H1 (cell line): ENCODE results near the gene FGF3. TPM values are rescaled to one million over a fixed set of nuclear protein-coding genes. Genes with fewer than 3 reads are reported as not detected.

Experiments used
- CTCF ChIA-PET: fragments of 300-600 bp; sonication (Branson Sonifier 250); formaldehyde crosslinking; loops from one replicate; lab custom pipeline; 2021; ENCODE audit not compliant: partially characterized antibody; lab: Charles Lee
- POLR2A ChIA-PET: fragments of 300-600 bp; sonication (Branson Sonifier 250); formaldehyde crosslinking; loops from one replicate; lab custom pipeline; 2021; ENCODE audit warnings: inconsistent platforms; ENCODE audit not compliant: partially characterized antibody; lab: Charles Lee
- DNase-seq, 2 experiments: peaks; one replicate each; pipeline versions ENCODE4 v3.0.0 to v3.0.0-alpha.2; 2010 to 2022; ENCODE audit warnings: low spot score in 2 of 2, low read depth in 1 of 2, mixed read lengths in 1 of 2
- FAIRE-seq: peaks from 2 replicates; lab custom pipeline; 2011; peaks lifted over from hg19 to GRCh38; lab: Jason Lieb, UNC
- H2AFZ ChIP-seq: 2 replicates; pipeline ENCODE4 v1.8.1; 2012; ENCODE audit warnings: low read length, inconsistent platforms
- H2AK5ac ChIP-seq: 2 replicates; pipeline ENCODE4 v1.6.1; 2013; ENCODE audit warnings: low read depth, low read length
- H2BK120ac ChIP-seq: replicated peaks from 2 replicates; pipeline ENCODE3; 2013; ENCODE audit warnings: low read depth, low read length, inconsistent platforms
- H2BK12ac ChIP-seq: 2 replicates; pipeline ENCODE4 v1.6.1; 2013; ENCODE audit warnings: low read depth, low read length
- H2BK15ac ChIP-seq: 2 replicates; pipeline ENCODE4 v1.6.1; 2013; ENCODE audit warnings: low read length
- H2BK20ac ChIP-seq: 2 replicates; pipeline ENCODE4 v1.6.1; 2013; ENCODE audit warnings: low read length
- H2BK5ac ChIP-seq: 2 replicates; pipeline ENCODE4 v1.6.1; 2013; ENCODE audit warnings: low read depth, low read length
- H3K14ac ChIP-seq: 2 replicates; pipeline ENCODE4 v1.6.1; 2013; ENCODE audit warnings: inconsistent platforms; ENCODE audit not compliant: insufficient read length
- H3K18ac ChIP-seq: 2 replicates; pipeline ENCODE4 v1.6.1; 2013; ENCODE audit warnings: low read length; ENCODE audit errors: extremely low read depth
- H3K23ac ChIP-seq: 2 replicates; pipeline ENCODE4 v1.6.1; 2013; ENCODE audit warnings: inconsistent platforms; ENCODE audit not compliant: insufficient read length
- H3K23me2 ChIP-seq: 2 replicates; pipeline ENCODE4 v1.6.1; 2013; ENCODE audit warnings: low read depth, low read length
- H3K27ac ChIP-seq: 2 replicates; pipeline ENCODE4 v1.6.1; 2011; ENCODE audit warnings: low read depth, low read length, inconsistent platforms
- H3K27me3 ChIP-seq, 4 experiments: replicated peaks in 1 of 4; 1 replicate in 1 of 4; 2 replicates in 3 of 4; pipeline versions ENCODE4 v1.6.1 to v1.8.1; 2011 to 2013; ENCODE audit warnings: low read length in 3 of 4, mild to moderate bottlenecking in 3 of 4, inconsistent platforms in 2 of 4, mixed read lengths in 2 of 4, moderate library complexity in 1 of 4; ENCODE audit not compliant: control insufficient read depth in 3 of 4, insufficient read depth in 3 of 4; ENCODE audit errors: extremely low read depth in 1 of 4
- H3K36me3 ChIP-seq, 4 experiments: 2 replicates each; pipeline versions ENCODE4 v1.6.1 to v1.8.1; 2011 to 2013; ENCODE audit warnings: mild to moderate bottlenecking in 4 of 4, low read length in 3 of 4, moderate library complexity in 2 of 4, control low read depth in 1 of 4, inconsistent platforms in 1 of 4; ENCODE audit not compliant: insufficient read depth in 4 of 4, control insufficient read depth in 2 of 4
- H3K4ac ChIP-seq: replicated peaks from 2 replicates; pipeline ENCODE3; 2013; ENCODE audit warnings: low read length, low read depth, mixed read lengths, inconsistent platforms; ENCODE audit not compliant: insufficient read length
- H3K4me1 ChIP-seq, 4 experiments: replicated peaks in 1 of 4; 1 replicate in 1 of 4; 2 replicates in 3 of 4; pipeline versions ENCODE4 v1.6.1 to v1.8.1; 2011 to 2013; ENCODE audit warnings: low read length in 3 of 4, inconsistent platforms in 2 of 4, mixed read lengths in 1 of 4; ENCODE audit not compliant: insufficient read depth in 4 of 4, control insufficient read depth in 3 of 4
- H3K4me2 ChIP-seq, 2 experiments: 2 replicates each; pipeline versions ENCODE4 v1.6.1 to v1.8.1; 2011 to 2013; ENCODE audit warnings: low read depth in 2 of 2, low read length in 2 of 2, control low read depth in 1 of 2, inconsistent platforms in 1 of 2, mild to moderate bottlenecking in 1 of 2; ENCODE audit not compliant: insufficient read depth in 1 of 2
- H3K4me3 ChIP-seq, 4 experiments: fragments of 200-600, 300-600 bp in 1 of 4; sonication (generic), shearing (Covaris generic), sonication (Bioruptor Twin) in 1 of 4; 2 replicates each; pipeline versions ENCODE4 v1.5.1 to v1.8.1; 2011 to 2016; ENCODE audit warnings: low read length in 4 of 4, low read depth in 3 of 4, control low read depth in 2 of 4, inconsistent platforms in 2 of 4, mild to moderate bottlenecking in 2 of 4, mixed read lengths in 1 of 4, moderate library complexity in 1 of 4; ENCODE audit not compliant: insufficient read depth in 2 of 4; ENCODE audit errors: extremely low read depth in 1 of 4
- H3K56ac ChIP-seq: replicated peaks from 2 replicates; pipeline ENCODE3; 2013; ENCODE audit warnings: low read depth, mild to moderate bottlenecking, mixed read lengths, low read length, inconsistent platforms; ENCODE audit not compliant: insufficient read length
- H3K79me1 ChIP-seq: 2 replicates; pipeline ENCODE4 v1.6.1; 2013; ENCODE audit warnings: low read depth, low read length, control low read depth
- H3K79me2 ChIP-seq, 2 experiments: 2 replicates each; pipeline versions ENCODE4 v1.6.1 to v1.8.1; 2012 to 2013; ENCODE audit warnings: low read length in 2 of 2, mild to moderate bottlenecking in 2 of 2, inconsistent platforms in 1 of 2; ENCODE audit not compliant: insufficient read depth in 2 of 2, control insufficient read depth in 1 of 2
- H3K9ac ChIP-seq, 4 experiments: replicated peaks in 1 of 4; 1 replicate in 1 of 4; 2 replicates in 3 of 4; pipeline versions ENCODE4 v1.6.1 to v1.8.1; 2011 to 2013; ENCODE audit warnings: low read depth in 3 of 4, low read length in 3 of 4, control low read depth in 2 of 4, mild to moderate bottlenecking in 2 of 4, moderate library complexity in 2 of 4, inconsistent platforms in 1 of 4; ENCODE audit errors: extremely low read depth in 1 of 4
- H3K9me3 ChIP-seq, 2 experiments: 2 replicates each; pipeline versions ENCODE4 v1.6.1 to v1.8.1; 2012 to 2013; ENCODE audit warnings: mild to moderate bottlenecking in 2 of 2, moderate library complexity in 2 of 2, control low read depth in 1 of 2, inconsistent platforms in 1 of 2, low read depth in 1 of 2, low read length in 1 of 2, mixed read lengths in 1 of 2; ENCODE audit not compliant: insufficient read depth in 2 of 2
- H4K20me1 ChIP-seq, 2 experiments: replicated peaks in 1 of 2; 2 replicates each; pipeline versions ENCODE3 to v1.8.1; 2011 to 2013; ENCODE audit warnings: inconsistent platforms in 2 of 2, low read length in 2 of 2, mild to moderate bottlenecking in 1 of 2; ENCODE audit not compliant: insufficient read depth in 2 of 2, control insufficient read depth in 1 of 2
- H4K5ac ChIP-seq: 2 replicates; pipeline ENCODE4 v1.6.1; 2013; ENCODE audit warnings: low read length, low read depth, mixed read lengths, inconsistent platforms; ENCODE audit not compliant: insufficient read length
- H4K8ac ChIP-seq: 2 replicates; pipeline ENCODE4 v1.8.0; 2013; ENCODE audit warnings: mild to moderate bottlenecking, moderate library complexity, low read length, inconsistent platforms; ENCODE audit not compliant: insufficient read depth; ENCODE audit errors: extremely low read depth
- H4K91ac ChIP-seq: replicated peaks from 2 replicates; pipeline ENCODE3; 2013; ENCODE audit warnings: low read length, mixed read lengths, inconsistent platforms; ENCODE audit not compliant: insufficient read length
- ASH2L ChIP-seq: fragments of 200-600, 300-600 bp; sonication (generic); IDR thresholded peaks from one replicate; pipeline ENCODE4 v1.7.1; 2017; ENCODE audit warnings: low read length
- CHD1 ChIP-seq: IDR thresholded peaks from 2 replicates; pipeline ENCODE4 v1.6.1; 2012; ENCODE audit warnings: low read depth, low read length, improper control_type of control experiment
- EGR1 ChIP-seq: IDR thresholded peaks from 2 replicates; pipeline ENCODE4 v1.6.1; 2011; ENCODE audit warnings: low read depth, low read length, borderline replicate concordance
- EP300 ChIP-seq, 2 experiments: IDR thresholded peaks; 1 replicate in 1 of 2; 2 replicates in 1 of 2; pipeline ENCODE4 v1.6.1; 2011 to 2012; ENCODE audit warnings: low read depth in 2 of 2, low read length in 2 of 2, mild to moderate bottlenecking in 2 of 2, borderline replicate concordance in 1 of 2, inconsistent platforms in 1 of 2, moderate library complexity in 1 of 2
- FOSL1 ChIP-seq: IDR thresholded peaks from 2 replicates; pipeline ENCODE4 v1.6.1; 2011; ENCODE audit warnings: mild to moderate bottlenecking, low read depth, low read length, moderate library complexity; ENCODE audit not compliant: insufficient read depth
- JUND ChIP-seq: IDR thresholded peaks from 2 replicates; pipeline ENCODE4 v1.6.1; 2011; ENCODE audit warnings: mild to moderate bottlenecking, improper control_type of control experiment, low read length
- NANOG ChIP-seq: IDR thresholded peaks from 2 replicates; pipeline ENCODE4 v1.6.1; 2011; ENCODE audit warnings: low read length, low read depth, mild to moderate bottlenecking, inconsistent platforms; ENCODE audit not compliant: insufficient read depth, poor library complexity, severe bottlenecking
- POLR2A ChIP-seq, 2 experiments: IDR thresholded peaks; 1 replicate in 1 of 2; 2 replicates in 1 of 2; pipeline ENCODE4 v1.6.1; 2011; ENCODE audit warnings: low read depth in 2 of 2, low read length in 2 of 2, mild to moderate bottlenecking in 2 of 2; ENCODE audit errors: control extremely low read depth in 1 of 2
- SP2 ChIP-seq: IDR thresholded peaks from 2 replicates; pipeline ENCODE4 v1.6.1; 2012; ENCODE audit warnings: mild to moderate bottlenecking, low read length, inconsistent platforms
- SP4 ChIP-seq: IDR thresholded peaks from 2 replicates; pipeline ENCODE4 v1.6.1; 2012; ENCODE audit warnings: low read length, inconsistent platforms
- SRF ChIP-seq: IDR thresholded peaks from 2 replicates; pipeline ENCODE4 v1.6.1; 2011; ENCODE audit warnings: mild to moderate bottlenecking, low read depth, low read length, moderate library complexity
- ZNF274 ChIP-seq: IDR thresholded peaks from 2 replicates; pipeline ENCODE4 v1.7.0; 2012; ENCODE audit warnings: low read length, borderline replicate concordance; ENCODE audit errors: extremely low read depth
- WGBS, 2 experiments: shearing (Covaris generic) in 1 of 2; methylation state at CpG; one replicate each; pipeline versions ENCODE4 v1.1.6 to v1.1.7; 2013 to 2015; ENCODE audit warnings: low lambda C conversion rate in 2 of 2, mixed read lengths in 2 of 2, inconsistent platforms in 1 of 2, low coverage in 1 of 2, missing lambda C conversion rate in 1 of 2; ENCODE audit not compliant: insufficient replicate concordance in 2 of 2, insufficient coverage in 1 of 2, insufficient read length in 1 of 2; ENCODE audit errors: extremely low coverage in 1 of 2, missing lambda C conversion rate in 1 of 2; 5-methylcytosine and 5-hydroxymethylcytosine counted together
- polyA plus RNA-seq, 7 experiments: library from polyadenylated mRNA; depleted of rRNA in 3 of 7; stranded (reverse) in 5 of 7; unstranded in 2 of 7; fragments of >200 nt in 5 of 7; fragments of 200-250 nt in 2 of 7; gene quantifications; 1 replicate in 5 of 7; 2 replicates in 1 of 7; 4 replicates in 1 of 7; pipeline versions ENCODE4 v1.2.1 to v1.2.3, GENCODE V29; 2011 to 2013; ENCODE audit warnings: missing spikeins in 2 of 7, mixed read lengths in 2 of 7
- total RNA-seq: library from RNA; stranded (reverse); fragmentation: NEBNext Ultra II Directional; extraction: Animal tissue kit (Norgen Biotek cat#: 25700); gene quantifications from 2 replicates; pipeline ENCODE4 v1.2.1, GENCODE V29; 2021
- TF ChIP-seq, protein P1 (sequence below): IDR thresholded peaks from 2 replicates; pipeline ENCODE4 v1.6.1; 2011; ENCODE audit warnings: low read depth, mild to moderate bottlenecking, low read length; ENCODE audit not compliant: insufficient read depth

The FGF3 gene
- total and polyA plus RNA-seq, 2 of the 8 experiments (the other 6 are each of a cell fraction or from before 2014, with no cell fraction given) = not detected

DNA sequence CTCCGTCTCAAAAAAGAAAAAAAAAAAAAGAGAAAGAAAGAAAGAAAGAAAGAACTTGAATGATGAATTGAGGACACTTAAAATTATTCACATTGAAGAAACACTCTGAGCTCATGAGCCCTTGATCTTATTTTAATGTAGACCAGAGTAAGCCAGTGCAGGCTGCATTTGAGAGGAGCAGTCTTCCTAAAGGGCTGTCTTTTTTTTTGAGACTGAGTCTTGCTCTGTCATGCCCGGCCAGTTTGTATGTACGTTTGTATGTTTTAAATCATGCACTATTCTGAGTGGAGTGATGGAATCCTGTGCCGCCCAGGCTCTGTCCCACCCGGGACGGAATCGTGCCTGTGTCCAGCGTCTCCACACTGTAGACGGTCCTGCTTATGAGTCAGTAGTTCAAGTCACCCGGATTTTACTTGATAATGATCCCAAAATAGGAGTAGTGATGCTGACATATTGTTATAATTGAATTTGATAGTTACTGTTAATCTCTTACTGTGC lies 53.7 kb downstream of the FGF3 start:
- H3K27ac ChIP-seq = no peak overlapping the region
- TF ChIP-seq, protein P1, sequence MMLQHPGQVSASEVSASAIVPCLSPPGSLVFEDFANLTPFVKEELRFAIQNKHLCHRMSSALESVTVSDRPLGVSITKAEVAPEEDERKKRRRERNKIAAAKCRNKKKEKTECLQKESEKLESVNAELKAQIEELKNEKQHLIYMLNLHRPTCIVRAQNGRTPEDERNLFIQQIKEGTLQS = no peak
- TF ChIP-seq ASH2L = no peak
- no peak for TF ChIP-seq JUND
- TF ChIP-seq POLR2A (IDR thresholded peaks at IDR 0.05; ENCODE audit: control extremely low read depth in 1 of 2, low read depth in 2 of 2, low read length in 2 of 2) = no peak
- TF ChIP-seq EP300 (IDR thresholded peaks at IDR 0.05; ENCODE audit: borderline replicate concordance in 1 of 2, low read depth in 2 of 2, low read length in 2 of 2) = no peak
- no peak for TF ChIP-seq EGR1
- TF ChIP-seq NANOG = no peak
- no peak for TF ChIP-seq CHD1
- TF ChIP-seq SP4 = no peak
- no peak for TF ChIP-seq FOSL1
- TF ChIP-seq SRF = no peak
- no peak for TF ChIP-seq SP2
- TF ChIP-seq ZNF274 = no peak

More for the DNA sequence above, 53.7 kb downstream of the FGF3 start:
- ChIA-PET POLR2A (no interaction called here), CTCF (interaction anchor here (0.6 to 1.0 kb wide), 4 partner anchors 38 to 700 kb away, joined by 3 to 4 read pairs (median 3); no protein-coding TSS in a partner anchor)
- no peak overlapping the region for H2BK12ac ChIP-seq
- no peak overlapping the region for H3K4me2 ChIP-seq
- H2BK120ac ChIP-seq = no peak overlapping the region
- H2BK15ac ChIP-seq = no peak overlapping the region
- H3K36me3 ChIP-seq = no peaks in the 10 kb centered on the region
- no peak overlapping the region for H4K5ac ChIP-seq
- no peak overlapping the region for H2AFZ ChIP-seq
- H4K20me1 ChIP-seq = no peaks in the 10 kb centered on the region
- H3K56ac ChIP-seq = no peak overlapping the region
- no peaks in the 10 kb centered on the region for H3K79me1 ChIP-seq
- H4K91ac ChIP-seq = no peak overlapping the region
- no peak for DNase-seq
- H4K8ac ChIP-seq = no peak overlapping the region; the same call in 1 of the 2 replicates
- no peak overlapping the region for H3K23ac ChIP-seq
- FAIRE-seq = no peak
- no peak overlapping the region for H3K14ac ChIP-seq
- H2BK20ac ChIP-seq = no peak overlapping the region
- no peak overlapping the region for H2AK5ac ChIP-seq
- no peak overlapping the region for H3K9ac ChIP-seq
- H3K79me2 ChIP-seq = no peaks in the 10 kb centered on the region
- WGBS, 2 experiments = 82% methylated on average over 9 of the region's 10 CpGs; no CpG with 5 or more reads in 1 of the 2 experiments
- H3K4me1 ChIP-seq = peaks cover under 1 to 6% (median under 1%) of the 10 kb centered on the region in 4 experiments; a peak in 5 of 7 replicates
- no peak overlapping the region for H3K4me3 ChIP-seq
- H3K4ac ChIP-seq = no peak overlapping the region
- H3K27me3 ChIP-seq = no peaks in the 10 kb centered on the region; a peak in 1 of 7 replicates
- H2BK5ac ChIP-seq = no peak overlapping the region
- peaks cover 3 to 7% of the 10 kb centered on the region in 2 experiments; a peak in 1 of 4 replicates for H3K9me3 ChIP-seq
- H3K23me2 ChIP-seq = no peaks in the 10 kb centered on the region; the same call in 1 of the 2 replicates
- H3K18ac ChIP-seq = 0 out of 2 replicates have a peak overlapping the region, but pooled peaks have one; percentile 43
